GM15510 (cell line): ENCODE results near the gene PRDM8.

ENCODE experiments used
- POLR2A ChIP-seq: IDR thresholded peaks from 3 replicates; pipeline ENCODE4 v1.6.1; 2011; ENCODE audit warnings: borderline replicate concordance; ENCODE audit not compliant: insufficient read length; ENCODE audit errors: extremely low read depth

Gene PRDM8

DNA sequence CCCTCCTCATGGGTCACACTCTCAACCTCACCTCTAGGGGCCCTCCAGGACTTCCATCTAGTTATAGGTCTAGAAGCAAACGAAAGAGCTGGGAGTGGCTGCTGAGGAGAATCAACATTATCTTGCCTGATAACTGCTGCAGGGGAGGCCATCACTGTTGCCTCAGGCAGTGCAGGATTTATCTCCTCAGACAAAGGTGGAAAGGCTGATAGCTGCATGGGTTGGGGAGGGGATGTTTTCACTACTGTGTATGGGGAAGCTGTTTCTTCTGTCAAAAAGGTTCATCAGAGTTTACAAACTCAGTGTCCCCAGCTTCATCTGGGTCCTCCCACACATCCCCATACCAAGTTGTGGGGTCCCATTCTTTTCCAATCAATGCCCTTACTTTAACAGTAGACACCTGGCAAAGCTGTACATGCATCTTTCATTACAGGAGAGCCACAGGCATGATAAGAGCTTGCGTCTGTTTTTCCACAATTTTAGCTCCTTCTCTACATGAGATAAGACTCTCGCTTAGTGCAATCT lies 17.6 kb upstream of the PRDM8 start:
- TF ChIP-seq POLR2A: no peak

DNA sequence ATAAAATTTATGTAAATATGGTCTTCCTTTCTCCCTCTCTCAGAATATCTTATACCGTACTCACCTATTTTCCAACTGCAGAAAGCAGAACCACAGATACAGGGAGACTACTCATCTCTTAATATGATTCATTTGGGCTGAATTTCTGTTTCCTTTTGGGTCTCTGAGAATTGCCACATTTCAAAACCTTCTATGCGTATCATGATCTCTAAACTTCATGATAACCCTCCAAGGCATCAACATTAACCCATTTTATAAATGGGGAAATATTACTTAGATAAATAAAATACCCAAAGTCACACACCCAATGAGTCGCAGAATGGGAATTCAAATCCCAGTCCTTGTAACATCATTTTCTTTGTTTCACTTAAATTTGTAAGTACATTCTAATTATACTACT lies 16.6 kb upstream of the PRDM8 start:
- no peak for TF ChIP-seq POLR2A

DNA sequence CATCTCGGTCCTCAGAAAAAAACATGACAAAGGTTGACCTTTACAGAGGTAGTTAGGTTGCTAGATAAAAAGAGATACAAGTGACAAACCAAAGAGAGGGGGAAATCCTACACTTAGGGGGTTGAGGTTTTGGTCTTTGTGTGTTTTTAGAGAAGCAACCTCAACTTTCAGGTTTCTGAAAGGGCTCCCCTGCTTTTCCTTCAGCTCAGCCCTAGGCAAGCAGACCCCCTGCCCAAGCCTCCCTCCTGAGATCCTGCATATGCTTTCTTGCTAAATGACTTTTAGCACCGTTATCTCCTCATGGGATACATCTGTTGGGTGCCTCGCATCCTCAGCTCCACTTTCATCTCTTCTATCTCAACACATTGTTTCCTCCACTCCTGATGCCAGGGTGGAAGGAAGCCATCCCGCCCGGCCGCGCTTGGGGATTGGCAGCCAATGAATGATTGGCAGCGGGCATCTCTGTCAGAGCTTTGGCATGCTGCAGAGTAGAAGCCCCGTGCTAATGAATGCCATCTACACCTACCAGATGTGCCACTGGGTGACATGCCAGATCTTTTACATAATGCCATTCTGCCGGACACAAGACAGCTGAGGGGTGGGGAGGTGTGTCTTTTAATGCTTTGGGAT lies 15.0 kb upstream of the PRDM8 start:
- TF ChIP-seq POLR2A: no peak

DNA sequence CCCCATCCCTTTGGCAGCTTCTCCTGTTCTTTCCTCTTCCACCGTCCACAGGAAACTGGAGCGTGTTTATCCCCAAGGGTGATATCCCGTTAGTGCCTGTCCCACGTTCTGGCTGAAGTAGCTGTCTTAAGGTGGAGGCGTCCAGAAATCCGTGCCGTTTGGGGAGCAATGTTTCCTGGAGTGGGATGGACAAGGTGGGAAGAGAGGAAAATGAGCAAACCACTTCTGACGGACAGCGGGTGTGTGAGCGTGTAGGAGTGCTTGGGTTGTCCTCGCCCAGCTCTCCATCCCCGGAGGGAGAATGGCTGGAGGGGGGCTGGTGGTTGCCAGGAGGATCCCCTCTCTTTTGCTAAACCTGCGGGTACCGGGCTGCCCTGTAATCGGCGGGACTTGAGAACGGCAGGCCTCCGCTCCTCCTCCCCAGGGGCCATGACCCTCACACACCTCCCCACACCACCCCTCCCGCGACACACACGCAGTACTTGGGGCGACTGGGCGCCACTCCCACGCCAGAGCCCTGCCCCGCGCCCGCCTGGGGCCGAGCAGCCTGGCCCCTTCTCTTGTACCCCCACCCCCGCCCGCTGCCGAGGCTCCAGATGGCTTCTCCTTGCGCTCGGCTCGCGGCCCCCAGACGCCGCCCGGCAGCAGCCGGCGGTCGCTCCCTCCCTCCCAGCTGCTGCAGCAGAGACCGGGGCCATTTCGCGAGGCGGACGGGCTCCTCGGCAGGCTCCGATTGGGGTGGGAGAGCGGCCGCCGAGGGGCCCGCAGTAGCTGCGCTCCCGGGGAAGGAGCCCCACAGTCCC lies 13.9 kb upstream of the PRDM8 start:
- no peak for TF ChIP-seq POLR2A

DNA sequence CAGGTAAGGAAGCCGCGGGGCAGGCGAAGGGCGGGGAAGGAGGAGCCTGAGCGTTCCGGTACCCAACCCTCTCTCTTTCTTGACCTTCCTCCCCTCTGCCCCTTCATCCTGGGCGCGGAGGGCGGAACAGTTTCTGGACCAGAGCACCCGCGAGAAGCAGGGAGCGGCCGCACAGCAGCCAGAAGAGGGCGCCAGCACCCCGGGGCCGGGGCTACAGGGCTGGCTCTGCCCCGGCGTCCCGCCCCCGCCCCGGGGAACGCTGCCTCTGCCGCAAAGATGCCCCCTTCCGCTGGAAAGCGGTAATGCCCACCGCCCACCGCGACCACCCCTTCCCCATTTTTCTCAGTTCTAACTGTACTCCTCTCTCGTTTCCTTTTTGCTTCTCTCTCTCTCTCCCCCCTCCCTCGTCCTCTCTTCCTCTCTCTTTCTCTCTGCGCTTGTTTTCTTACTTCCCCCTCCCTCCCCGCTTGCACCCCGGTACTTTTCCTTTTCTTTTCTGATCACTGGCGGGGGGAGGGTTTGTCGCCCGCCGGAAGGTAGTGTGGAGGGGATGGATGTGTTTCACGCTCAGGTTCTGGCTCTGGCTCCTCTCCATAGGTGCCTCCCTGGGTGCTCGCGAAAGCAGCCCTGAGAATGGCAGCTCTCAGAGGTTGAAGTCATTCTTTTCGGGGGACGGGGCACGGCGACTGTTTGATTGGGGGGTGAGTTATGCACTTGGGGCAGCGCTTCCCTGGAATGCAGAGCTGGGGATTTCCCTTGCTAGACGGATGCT lies 13.1 kb upstream of the PRDM8 start:
- no peak for TF ChIP-seq POLR2A

DNA sequence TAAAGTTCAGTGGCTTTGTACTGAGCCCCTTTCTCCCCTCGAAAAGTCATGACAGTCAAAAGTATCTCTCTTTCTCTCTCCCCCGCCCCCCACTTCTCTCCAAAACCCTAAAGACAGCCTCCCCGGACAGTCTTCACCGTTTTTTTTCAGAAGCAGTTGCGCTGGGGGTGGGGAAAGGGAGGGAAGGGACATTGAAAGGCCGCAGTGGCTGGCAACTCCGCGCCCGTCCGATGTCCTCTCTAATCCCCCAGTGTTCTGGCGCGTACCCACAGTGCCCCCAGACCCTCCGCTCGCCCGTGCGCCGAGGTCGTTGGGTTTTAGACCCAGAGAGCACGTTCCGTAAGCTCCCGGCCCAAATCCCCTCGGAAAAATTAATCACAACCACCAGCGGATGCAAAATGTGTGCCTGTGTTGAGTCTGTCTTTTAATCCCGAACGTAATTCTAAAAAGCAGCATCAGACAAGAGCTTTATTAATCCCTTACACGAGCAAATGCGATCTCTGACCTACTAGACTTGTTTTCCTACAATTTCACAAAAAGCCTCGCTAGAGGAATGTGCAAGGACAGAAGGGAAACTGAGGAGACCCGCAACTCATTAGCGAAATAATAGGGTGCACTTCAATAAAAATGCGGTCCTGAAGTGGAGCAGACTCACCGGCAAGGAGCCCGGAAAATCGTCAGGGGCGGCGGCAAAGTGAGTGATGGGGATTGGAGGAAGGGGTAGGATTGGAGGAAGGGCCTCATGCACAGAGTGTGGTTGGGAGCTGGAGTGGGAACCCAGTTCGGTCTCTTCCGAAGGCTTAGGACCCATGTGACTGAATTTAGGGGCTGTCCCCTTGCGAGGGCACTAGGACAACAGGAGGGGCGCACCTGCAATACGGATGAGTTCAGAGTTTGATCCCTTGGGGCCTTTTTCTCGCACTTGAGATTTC lies 12.2 kb upstream of the PRDM8 start:
- TF ChIP-seq POLR2A: no peak

DNA sequence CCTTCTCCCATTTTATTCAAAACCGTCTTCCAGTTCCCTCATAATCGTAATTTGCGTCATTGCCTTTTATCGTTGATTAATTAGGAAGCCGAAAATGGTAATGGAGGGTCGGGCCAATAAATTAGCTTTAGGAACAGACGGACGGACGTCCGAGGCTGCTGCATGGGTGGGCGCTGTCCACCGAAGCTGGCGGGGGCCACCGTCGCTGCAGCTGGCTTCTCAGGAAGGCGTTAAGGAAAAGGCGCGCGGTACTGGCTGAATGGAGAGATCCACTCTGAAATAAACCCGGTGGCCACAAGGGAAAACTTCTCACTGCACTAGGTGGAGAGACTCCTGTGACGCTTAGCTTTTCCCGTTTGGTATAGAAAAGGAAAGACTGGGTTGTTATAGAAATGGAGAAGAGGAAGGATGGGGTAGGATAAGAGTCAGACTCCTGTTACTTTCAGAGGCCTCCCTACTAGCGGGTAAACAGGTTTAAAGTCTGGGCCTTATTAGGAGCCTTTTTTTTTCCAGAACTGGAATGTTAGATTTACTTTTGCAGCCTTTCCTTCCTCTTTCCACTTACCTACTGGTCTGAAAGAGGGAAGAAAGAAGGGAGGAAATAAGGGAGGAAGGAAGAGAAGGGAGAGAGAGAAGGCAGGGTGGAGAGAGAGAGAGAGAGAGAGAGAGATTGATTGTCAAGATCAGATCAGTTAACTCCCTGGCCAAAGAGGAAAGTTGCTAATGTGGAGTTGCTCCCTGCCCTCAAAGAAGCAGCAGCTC lies 11.3 kb upstream of the PRDM8 start:
- no peak for TF ChIP-seq POLR2A

DNA sequence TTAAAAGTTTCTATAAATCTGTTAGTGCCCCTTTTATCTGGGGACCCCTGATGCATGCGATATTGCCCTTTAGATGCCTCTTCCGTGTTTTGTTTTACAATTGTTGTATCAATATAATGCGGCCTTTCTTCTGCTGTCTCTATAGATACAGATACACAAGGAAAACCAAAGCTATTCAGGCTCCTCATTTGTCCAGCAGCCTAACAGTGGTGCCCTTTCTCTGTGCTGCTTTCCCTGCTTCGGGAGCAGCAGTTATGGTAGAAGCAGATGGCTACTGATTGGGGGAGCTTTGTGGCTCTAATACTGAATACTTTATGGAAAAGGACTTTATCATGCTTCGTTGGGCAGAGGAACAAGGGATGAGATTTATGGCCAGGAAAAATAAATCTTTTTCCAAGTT lies 10.6 kb upstream of the PRDM8 start:
- no peak for TF ChIP-seq POLR2A

DNA sequence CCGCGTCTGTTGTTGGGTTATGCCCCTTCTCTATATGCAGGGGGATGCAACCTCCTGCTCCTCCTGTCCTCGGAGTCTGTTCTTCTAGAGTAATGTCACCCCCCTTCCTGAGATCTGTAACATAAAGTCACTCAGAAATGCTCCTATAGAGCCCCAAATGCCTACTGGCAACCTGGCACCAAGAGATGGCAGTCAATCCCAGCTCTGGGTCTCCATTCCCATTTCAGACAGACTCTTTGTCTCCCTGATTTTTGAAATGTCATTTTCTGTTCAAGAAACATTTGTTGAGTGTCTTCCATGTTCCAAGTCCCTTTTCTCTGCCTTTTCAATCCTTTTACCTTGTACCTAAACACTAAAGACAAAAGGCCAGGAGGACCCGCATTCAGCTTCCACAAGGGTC lies 9.6 kb upstream of the PRDM8 start:
- no peak for TF ChIP-seq POLR2A

DNA sequence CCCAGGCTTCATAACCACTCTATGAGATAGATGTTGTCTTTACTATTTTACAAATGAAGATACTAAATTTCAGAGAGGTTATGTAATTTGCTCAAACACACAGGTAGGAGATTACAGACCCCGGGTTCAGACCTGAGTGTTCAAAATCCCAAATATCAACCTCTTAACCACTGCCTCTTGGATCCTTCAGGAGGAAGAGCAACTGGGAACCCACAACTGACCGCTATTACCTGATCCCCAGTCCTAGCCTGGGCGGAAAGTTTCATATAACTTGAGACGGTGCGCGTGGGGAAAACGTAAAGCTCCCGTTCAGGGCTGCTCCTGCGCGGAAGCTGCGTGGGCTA lies 8.9 kb upstream of the PRDM8 start:
- TF ChIP-seq POLR2A: no peak

DNA sequence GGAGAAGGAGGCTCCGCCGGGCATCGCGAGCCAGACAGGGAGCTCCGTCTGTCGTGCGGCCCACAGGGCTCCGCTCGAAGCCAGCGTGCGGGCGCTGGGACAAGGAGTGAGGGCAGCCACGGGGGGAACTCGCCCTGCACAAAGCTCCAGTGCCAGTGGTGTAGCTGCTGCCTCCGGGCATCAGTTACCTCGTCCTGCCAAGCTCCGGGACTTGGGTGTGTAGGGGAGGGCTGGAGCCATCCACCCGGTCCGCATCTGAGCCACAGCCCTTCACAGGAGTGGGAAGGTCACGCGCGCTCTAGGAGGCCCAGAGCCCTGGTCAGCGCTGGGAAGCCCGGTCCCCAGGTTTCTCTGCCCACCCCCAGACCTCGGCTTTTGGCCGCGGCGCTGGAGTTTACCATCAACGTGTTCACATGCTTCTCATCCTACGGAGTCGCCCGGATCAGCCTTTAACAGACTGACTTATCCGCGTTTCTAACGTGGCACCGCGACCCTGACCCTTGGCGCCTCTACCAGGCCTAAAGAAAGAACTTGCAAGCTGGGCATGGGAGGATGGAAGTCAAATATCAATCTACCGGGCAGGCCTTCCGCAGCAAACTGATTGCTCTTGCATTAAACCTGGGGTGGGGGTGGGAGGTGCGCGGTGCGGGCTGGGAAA lies 8.4 kb upstream of the PRDM8 start:
- TF ChIP-seq POLR2A: no peak

DNA sequence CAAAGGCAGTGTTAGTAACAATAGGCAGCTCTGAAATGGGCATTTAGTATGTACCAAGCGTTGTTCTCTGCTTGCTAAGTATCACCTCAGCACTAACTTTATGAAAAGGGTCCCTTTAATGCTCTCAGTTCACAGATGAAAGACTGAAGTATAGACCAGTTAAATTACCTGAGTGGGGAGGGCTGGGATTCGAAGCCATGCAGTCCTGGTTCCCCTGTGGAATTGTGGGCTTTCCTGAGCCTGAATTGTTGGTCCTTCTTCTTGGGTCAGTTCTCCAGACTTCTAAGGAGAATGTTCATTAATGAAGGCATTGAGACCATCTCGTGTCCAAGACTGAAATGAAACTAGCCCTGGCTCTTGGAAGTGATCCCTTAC lies 7.7 kb upstream of the PRDM8 start:
- TF ChIP-seq POLR2A: no peak

DNA sequence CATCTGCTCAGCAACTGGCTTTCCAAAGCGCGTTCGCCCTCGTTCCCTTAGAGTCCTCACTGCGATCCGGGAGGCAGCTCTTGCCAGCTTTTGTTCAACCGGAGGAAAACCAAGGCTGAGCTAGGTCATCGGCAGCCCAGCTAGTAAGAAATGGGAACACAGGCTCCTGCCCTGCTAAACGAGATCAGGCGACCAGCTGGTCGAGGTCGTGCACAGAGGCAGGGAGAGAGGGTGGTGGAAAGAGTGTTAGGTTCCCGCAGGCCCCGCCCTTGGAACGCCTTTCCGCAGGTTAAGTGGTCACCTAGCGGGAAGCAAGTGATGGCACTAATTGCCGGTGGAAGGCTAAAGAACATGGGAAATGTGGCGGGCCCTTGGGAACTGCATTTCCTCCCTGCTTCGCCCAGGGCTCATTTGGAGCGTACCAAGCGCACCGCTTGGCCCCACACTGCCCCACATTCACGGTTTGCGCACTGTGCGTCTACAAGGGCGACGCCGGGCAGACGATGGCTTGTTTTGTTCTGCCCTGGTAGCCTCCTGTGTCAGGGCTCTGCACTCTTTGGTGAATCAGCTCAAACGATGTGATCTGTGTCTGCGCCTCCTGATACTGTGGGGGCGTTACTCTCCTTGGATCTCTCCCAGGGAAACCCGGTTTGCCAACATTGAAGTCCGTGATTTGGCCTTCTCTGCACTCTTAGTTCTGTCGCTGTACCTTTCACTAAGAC lies 7.2 kb upstream of the PRDM8 start:
- no peak for TF ChIP-seq POLR2A
